ENCODE results near the gene CBS.
"Not testable (repeated sequence)": the region's sequence is repeated elsewhere in the genome, so short reads cannot be mapped to it uniquely, and the experiment has no call there.

GRCh38 chr21:43101000-43101399, 25.4 kb upstream of the CBS start:
- TF ChIP-seq CTCF (conservative IDR thresholded peaks at IDR 0.05; ENCODE audit: low read depth, low read length); EZH2 (IDR thresholded peaks at IDR 0.05; ENCODE audit: borderline replicate concordance, low read depth, low read length, poor library complexity, severe bottlenecking): not testable (repeated sequence)

Measured in A673 (cell line).